HG03354 (cell line): Measurements from ENCODE around the gene MYCN.

Experiments used
- ATAC-seq: cut with Tn5 transposase; IDR thresholded peaks from one replicate; pipeline ENCODE4 v1.9.1; 2021; ENCODE audit warnings: mild to moderate bottlenecking; ENCODE audit not compliant: unreplicated experiment, poor library complexity, severe bottlenecking

The MYCN gene

DNA sequence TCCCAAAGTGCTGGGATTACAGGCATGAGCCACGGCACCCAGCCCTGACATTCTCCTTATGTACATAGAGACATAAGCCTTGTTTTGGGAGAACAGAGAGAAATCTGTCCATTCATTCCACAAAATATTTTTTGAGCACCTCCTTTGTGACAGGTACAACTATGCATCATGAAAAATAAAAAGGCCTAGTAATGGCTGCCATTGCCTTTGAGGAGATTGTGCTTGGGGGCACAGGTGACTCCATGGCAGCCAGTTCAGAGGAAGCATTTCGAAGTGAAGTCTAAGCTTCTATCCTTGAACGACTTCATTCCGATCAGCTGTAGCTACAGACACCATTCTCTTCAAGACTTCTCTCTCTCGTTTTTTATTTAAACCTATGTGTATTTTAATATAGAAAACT lies 10.5 kb upstream of the MYCN start:
- no peak for ATAC-seq

DNA sequence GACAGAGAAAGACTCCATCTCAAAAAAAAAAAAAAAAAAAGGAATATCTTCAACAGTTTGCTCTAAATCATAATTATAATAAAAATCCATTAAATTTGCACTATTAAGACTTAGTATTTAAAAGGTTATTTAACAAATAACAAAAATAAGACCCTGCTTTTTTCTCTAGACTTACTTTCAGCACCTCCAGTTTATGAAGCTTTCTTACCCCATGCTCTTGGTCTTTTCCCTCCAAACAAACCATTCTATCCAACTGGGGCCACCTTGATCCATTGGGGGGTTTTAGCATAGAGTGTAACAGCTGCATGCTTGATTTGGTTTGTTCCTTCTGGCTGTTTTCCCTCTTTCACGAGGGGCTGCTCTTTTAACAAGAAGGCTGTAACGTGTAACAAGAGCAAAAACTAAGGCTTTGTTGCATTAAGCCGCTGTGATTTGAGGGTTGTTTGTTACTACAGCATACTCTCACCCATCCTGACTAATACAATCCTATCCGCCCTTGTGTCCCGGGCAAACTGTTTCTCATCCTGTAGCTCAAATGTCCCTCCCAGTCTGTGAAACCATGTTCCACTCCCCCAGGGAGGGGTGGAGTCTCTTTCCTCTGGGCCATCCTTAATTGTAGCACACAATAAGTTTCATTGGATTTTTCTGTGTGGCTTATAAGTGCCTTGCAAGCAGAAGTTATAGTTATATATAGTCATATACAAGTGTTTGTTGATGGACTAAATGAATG lies 9.6 kb upstream of the MYCN start:
- no peak for ATAC-seq

DNA sequence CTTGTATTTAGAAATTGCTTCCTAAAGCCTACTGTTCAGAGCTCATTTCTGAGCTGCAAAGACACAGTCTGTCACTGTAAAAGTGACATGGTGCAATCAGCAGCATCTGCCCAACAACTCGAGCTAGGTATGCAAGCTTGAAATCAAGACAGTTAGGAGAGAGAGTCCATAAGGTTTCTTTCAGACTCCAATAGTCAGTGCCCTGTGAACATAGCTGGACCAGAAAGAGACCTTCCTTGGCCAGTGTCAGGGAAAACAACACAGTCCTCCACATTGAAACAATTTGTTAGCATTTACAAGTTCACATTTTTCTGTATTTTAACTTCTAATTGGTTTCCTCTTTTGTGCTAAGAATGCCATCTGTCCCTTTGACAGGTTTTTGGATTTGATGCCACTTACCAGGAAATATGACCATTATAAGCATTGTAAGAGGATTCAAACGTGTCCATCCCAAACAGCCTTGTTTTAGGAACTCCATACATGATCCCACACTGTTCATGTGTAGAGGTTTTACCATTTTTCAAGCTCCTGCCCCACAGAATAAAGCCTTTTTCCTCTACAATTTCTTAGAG lies 8.9 kb upstream of the MYCN start:
- ATAC-seq, result no peak

DNA sequence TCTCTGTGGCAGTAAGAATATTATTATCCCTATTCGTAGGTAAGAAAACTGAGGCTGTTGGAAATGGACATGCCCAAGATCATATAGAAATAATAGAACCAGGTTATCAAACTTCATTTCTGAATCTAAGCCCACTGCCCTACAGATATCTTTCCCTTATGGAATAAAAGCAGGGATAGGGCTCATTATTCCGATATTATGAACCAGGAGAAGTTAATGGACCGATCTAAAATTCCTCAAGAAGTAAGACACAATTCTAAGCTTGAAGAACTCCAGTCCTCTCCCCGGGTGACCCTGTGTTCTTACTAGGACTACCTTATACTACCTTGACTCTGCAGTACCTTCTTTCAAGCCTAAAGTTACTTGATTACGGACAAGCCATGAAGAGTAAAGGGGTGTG lies 8.4 kb upstream of the MYCN start:
- ATAC-seq, result no peak

DNA sequence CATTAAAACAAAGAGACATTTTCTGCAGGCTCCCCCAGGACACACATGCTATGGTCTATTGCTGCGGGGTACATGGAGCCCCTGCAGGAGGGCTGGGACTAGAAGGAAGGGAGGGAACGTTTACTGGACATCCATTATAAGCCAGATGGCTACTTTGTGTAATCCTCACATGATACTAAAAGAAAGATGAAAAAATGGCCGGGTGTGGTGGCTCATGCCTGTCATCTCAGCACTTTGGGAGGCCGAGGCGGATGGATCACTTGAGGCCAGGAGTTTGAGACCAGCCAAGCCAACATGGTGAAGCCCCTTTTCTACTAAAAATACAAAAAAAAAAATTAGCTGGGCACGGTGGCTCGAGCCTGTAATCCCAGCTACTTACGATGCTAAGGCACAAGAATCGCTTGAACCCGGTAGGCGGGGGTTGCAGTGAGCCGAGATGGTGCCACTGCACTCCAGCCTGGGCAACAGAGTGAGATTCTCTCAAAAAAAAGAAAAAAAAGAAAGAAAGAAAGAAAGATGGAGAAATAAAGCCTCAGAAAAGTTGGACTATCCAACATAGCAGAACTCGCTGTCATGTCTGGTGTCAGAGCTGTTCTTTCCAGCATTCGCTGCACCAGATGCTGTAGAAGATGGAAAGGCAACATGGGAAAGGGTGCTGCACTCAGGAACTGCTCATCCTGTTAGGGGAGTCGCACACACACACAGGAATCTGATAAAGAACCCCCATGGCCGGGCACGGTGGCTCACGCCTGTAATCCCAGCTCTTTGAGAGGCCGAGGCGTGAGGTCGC lies 7.8 kb upstream of the MYCN start:
- ATAC-seq, result no peak

DNA sequence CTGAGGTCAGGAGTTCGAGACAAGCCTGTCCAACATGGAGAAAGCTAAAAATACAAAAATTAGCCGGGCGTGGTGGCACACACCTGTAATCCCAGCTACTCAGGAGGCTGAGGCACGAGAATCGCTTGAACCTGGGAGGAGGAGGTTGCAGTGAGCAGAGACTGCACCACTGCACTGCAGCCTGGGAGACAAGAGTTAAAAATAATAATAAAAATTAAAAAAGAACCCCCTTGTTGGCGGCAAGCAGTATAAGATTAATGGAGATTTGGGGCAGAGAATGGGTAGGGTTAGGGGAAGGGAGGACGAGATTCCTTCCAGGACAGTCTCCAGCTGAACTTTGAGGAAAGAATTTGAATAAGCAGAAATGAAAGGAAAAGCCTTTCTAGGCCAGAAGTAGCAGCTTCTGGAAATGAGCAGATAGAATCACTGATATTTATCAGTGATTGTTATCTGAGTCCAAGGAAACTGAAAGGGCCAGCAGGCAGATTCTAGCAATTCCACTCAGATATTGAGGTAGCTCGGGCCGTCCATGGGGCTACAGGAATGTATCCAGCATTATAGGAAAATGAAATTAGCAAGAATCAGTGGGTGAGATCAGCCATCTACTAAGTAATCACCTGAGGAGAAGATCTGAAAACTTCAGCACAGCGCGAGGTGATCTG lies 7.0 kb upstream of the MYCN start:
- ATAC-seq, result no peak

DNA sequence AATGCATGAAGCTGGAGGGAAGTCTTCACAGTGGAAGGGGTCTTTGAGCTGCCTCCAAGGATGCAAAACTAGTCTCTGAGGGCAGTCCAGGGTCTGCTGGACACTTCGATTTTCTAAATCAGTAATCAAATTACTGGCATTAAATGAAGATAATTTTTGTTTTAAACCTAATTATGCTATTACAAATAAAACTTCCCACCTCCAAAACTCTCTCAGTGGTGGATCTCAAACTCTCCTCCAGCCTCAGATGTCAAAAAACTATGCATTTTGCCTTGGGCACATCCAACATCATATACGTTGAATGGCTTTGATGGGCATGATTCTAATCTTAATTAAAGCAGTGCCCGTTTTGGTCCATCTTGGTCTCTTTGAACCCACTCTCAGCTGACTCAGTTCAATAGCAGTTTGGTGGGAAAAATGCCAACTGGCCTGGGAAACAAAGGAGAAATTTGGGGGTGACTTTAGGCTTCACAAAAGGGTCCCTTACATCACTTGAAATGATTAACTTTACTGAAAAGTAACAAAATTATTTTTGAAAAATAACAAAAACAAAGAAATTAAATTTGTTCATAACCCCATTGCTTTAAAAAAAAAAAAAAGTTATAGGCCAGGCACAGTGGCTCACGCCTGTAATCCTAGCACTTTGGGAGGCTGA lies 5.9 kb upstream of the MYCN start:
- ATAC-seq, result no peak

DNA sequence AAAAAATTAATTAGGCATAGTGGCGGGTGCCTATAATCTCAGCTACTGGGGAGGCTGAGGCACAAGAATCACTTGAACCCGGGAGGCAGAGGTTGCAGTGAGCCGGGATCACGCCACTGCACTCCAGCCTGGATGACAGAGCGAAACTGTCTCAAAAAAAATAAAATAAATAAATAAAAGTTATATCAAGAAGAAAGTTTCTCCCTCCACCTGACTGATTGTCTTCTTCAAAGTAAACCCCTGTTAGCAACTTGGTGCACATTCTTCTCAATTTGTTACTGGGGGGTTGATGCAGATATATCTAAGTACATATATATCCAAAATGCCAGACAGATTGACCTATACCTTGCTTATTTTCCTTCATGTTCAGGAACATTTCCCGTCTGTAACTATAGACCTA lies 5.2 kb upstream of the MYCN start:
- no peak for ATAC-seq

DNA sequence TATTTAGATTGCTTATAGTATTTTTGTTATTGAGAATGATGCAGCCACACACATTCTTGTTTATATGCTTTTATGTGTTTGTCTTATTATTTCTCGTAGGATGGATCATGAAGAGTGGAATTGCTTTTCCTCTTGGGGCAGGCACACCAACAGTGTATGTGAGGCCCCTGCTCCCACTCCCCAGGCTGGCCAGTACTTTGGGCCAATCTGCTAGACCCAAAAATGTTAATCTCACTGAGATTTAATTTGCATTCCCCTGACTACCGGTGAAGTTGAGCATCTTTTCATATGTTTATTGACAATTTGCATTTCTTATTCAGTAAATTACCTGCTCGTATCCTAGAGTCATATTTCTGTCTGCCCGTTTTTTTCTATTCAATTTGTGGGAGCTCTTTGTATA lies 4.7 kb upstream of the MYCN start:
- no peak for ATAC-seq

DNA sequence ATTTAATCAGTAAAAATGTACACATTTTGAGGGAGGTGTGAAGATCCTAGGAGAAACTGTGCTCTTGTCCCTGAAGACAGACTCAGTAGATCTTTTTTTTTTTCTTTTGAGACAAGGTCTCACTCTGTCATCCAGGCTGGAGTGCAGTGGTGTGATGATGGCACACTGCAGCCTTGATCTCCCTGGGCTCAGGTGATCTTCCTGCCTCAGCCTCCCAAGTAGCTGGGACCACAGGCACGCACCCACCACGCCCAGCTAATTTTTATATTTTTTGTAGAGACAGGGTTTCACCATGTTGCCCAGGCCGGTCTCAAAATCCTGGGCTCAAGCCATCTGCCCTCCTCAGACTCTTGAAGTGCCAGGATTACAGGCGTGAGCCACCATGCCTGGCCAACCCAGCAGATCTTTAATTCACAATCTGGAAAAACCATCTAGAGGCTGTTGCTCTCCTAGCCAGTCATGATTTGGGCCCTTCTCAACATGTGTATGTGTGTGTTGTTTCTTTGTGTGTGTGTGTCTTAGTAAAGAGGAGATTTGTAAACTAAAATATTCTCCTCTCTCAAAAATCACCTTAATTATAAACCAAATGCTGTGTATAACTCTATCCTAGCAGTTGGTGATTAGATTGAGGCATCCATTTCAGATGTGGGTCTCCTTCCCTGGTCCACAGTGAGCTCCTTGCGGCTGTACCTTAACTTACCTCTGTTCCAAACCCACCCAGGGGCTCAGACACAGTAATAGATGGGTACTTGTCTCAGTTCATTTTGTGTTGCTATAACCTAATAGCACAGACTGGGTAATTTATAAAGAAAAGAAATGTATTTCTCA lies 3.9 kb upstream of the MYCN start:
- no peak for ATAC-seq

DNA sequence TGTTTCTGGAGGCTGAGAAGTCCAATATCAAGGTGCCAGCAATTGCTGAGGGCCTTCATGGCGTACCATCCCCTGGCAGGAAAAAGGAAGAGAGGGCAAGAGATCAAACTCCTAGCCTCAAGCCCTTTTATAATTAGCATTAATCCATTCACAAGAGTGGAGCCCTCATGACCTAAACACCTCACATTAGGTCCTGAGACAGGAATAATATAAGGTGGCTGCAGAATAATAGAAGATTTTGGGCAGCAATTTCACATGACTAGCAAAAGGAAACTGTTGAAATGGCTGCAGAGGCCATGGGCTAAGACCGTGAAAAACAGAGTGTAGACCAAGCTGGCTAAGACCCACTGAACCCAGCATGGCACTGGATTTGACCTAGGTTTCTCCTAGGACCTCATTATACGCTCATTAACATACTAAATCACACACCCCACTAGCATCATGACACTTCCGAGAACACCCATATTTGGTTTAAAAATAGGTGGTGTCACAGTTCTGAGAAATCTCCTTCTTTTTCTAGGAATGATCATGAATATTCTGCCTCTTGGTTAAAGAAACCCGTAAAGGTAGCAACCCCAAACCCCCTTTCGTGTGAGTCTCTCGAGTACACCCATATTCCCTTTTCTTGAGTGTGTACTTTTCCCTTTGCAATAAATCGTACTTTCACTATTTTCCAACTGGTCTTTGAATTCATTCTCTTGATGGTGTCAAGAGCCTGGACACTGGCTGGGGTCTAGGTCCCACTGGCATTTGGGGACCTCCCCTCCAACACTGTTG lies 3.1 kb upstream of the MYCN start:
- ATAC-seq, result no peak

DNA sequence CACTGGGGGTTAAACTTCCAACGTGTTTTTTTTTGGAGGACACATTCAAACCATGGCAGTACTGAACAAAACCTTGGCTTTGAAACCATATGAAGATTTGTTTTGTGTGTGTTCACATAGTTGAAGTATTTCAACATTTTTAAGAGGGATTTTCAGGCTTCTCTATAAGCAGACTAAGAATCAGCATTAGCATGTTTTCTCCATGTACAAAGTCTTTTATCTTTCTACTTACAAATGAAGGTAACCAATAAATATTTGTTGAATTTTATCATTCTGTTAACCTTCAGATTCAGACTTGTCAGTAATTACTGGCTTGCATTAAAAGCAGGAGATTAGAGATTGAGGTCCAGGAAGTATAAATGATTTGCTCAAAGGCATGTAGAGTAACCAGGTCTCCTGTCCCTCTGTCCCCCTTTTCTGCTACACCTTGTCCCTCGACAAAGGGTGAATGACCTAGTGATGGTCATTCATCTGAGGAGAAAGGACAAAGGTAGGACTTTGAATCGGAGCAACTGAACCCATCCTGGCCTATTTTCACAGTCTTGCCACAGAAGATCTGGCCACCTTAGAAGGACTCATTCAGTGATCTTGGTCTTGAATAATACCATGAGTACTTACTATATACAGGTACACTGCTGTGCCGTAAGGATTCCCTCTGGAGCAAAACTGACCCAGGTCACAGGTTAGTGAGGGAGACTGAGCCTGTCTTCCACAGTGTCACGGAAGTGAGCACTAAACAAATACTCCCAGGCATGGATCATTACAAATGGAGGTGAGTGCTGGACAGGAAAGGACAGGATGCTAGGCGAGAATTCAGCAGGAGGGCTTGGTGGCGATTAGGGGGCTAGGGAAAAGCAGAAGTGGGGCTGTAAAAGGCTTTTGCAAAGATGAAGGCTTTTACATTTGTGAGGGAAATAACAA lies 2.2 kb upstream of the MYCN start:
- ATAC-seq, result no peak

DNA sequence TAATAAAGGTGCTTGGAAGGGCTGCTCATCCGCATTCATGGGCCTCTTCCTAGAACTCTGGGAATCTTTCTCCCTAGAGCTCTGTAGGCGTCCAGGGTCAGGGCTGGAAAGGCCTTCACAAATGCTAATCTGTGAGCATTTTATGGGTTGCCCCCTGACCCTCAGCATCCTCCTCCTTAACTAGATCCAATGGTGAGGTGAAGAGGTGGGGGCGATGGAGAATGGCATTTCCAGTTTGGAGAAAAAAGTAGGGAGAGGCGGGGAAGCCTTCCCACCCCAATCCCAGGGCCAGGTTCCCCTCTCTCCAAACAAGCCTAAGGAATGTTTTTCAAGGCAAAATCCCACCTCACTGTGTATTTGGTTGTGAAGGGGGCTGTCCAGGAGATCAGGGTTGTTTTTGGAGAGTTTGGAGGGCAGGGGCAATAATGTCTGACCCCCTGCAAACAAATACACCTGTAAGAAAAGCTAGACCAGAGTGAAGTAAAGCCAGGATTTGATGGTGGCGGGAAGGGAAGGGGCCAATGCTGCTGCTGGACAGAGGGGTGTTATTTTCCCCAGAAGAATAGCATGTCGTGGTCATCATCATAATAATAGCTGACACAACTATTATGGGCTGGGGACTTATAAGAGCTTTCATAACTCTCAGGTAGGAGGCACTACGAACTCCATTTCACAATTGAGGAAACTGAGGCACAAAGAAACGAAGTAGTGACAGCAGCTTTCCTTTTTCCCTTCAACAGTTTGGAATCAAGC lies 1.4 kb upstream of the MYCN start:
- no peak for ATAC-seq

DNA sequence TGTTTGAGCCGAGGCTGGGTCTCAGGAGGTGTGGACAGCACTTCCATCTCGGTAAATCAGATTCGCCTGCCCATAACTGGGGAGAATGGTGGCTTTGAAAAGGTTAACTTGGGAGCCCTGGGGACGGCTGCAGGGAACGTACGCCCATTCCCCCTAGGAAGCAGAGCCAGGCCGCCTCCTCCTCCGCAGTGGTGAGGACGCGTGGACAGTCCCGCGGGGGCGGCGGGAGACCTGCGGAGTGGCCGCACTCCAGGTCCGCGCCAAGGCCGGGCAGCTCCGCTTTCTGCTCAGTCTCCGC lies 845 bp upstream of the MYCN start:
- peak; percentile 69 for ATAC-seq

DNA sequence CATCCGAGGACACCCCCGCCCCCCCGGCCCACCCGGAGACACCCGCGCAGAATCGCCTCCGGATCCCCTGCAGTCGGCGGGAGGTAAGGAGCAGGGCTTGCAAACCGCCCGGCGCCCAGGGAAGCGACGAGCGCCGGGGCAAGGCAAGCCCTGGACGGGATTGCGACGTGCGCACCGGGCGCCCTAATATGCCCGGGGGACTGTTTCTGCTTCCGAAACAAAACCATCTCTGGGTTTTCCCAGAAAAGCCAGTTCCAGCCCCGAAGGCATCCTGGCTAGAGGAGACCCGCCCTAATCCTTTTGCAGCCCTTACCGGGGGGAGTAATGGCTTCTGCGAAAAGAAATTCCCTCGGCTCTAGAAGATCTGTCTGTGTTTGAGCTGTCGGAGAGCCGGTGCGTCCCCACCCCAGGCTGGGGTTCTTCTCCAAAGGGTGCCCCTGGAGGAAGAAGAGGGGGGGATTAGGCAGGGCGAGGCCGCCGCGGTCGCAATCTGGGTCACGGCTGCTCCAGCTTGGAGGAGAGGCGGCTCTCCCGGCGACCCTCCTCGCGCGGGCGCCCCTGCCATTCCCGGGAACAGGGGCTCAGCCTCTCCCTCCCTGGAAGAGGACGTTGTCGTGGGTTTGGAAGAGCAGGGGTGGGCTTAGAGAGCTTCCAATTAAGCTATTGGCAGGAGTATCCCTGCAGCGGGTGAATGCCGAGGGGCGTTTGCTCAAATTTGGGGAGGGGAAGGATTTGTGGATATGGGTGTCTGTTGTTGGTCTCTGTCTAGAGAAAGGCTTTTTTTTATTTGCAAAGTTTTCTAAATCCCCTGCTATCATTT lies 521 bp downstream of the MYCN start:
- ATAC-seq, result no peak

DNA sequence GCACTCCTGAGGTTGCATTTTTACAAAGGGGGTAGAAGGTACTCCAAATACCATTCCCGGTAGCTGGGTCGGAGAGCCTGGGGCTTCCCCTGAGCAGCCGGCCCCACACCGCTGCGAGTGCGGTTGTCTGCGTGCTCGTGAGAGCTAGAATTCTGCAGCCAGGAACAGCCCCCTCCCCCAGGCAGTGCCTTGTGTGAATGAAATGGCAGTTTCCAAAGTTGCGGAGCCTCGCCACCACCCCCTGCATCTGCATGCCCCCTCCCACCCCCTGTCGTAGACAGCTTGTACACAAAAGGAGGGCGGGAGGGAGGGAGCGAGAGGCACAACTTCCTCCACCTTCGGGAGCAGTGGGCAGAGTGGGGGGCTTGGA lies 1.1 kb downstream of the MYCN start:
- ATAC-seq, result no peak
